Esophagus (tissue), 2 donors: Measurements from ENCODE around the gene SLIT3. TPM values are rescaled to one million over a fixed set of nuclear protein-coding genes. Genes with fewer than 3 reads are reported as not detected.

Experiments used
- H3K27ac ChIP-seq, 2 donors: one replicate each; pipeline ENCODE4 v1.5.1; 2013; ENCODE audit warnings: low read depth in 2 of 2, mild to moderate bottlenecking in 2 of 2, inconsistent platforms in 1 of 2, low read length in 1 of 2, moderate library complexity in 1 of 2
- H3K27me3 ChIP-seq, 2 donors: one replicate each; pipeline ENCODE4 v1.6.1; 2013; ENCODE audit warnings: low read length in 2 of 2, control low read depth in 1 of 2, mild to moderate bottlenecking in 1 of 2; ENCODE audit not compliant: insufficient read depth in 2 of 2, control insufficient read depth in 1 of 2
- H3K36me3 ChIP-seq, 2 donors: one replicate each; pipeline ENCODE4 v1.6.1; 2013; ENCODE audit warnings: low read length in 1 of 2; ENCODE audit not compliant: control insufficient read depth in 2 of 2, insufficient read depth in 2 of 2
- H3K4me1 ChIP-seq, 2 donors: one replicate each; pipeline ENCODE4 v1.6.1; 2013; ENCODE audit warnings: low read length in 1 of 2; ENCODE audit not compliant: control insufficient read depth in 2 of 2, insufficient read depth in 2 of 2
- H3K4me3 ChIP-seq, 2 donors: one replicate each; pipeline ENCODE4 v1.5.1; 2013; ENCODE audit warnings: low read length in 2 of 2, mild to moderate bottlenecking in 2 of 2, low read depth in 1 of 2, moderate library complexity in 1 of 2
- H3K9me3 ChIP-seq, 2 donors: one replicate each; pipeline ENCODE4 v1.6.1; 2013; ENCODE audit warnings: mild to moderate bottlenecking in 2 of 2, low read depth in 1 of 2, low read length in 1 of 2, moderate library complexity in 1 of 2; ENCODE audit not compliant: control insufficient read depth in 2 of 2, insufficient read depth in 1 of 2
- WGBS, 2 donors: extraction: QIAGEN DNeasy Blood & Tissue Kit; methylation state at CpG; one replicate each; pipeline ENCODE4 v1.1.7; 2013; 5-methylcytosine and 5-hydroxymethylcytosine counted together
- polyA plus RNA-seq, 2 donors: library from polyadenylated mRNA; stranded (reverse); fragments of 200-250 nt; gene quantifications; one replicate each; pipeline ENCODE4 v1.2.3, GENCODE V29; 2013
- donor health status: healthy with polysubstance abuse.
- donor health status: Bipolar disorder and iron deficiency.

Gene SLIT3
- polyA plus RNA-seq, 2 donors = 0.53 to 2.0 TPM

- peaks cover 0 to 2% of the 10 kb centered on the region in 2 donors for H3K4me1 ChIP-seq
- H3K27me3 ChIP-seq = no peaks in the 10 kb centered on the region
- no peaks in the 10 kb centered on the region for H3K9me3 ChIP-seq
- H3K27ac ChIP-seq = no peak overlapping the region
- 62 to 69% methylated on average over 2 of the region's 2 CpGs for WGBS, 2 donors
- H3K36me3 ChIP-seq = no peaks in the 10 kb centered on the region
- no peak overlapping the region for H3K4me3 ChIP-seq
Observed at GRCh38 chr5:168943091-168943884, 357.7 kb downstream of the SLIT3 start.

GRCh38 chr5:168941901-168942300, 359.0 kb downstream of the SLIT3 start:
- no peak overlapping the region for H3K4me3 ChIP-seq
- H3K27ac ChIP-seq = no peak overlapping the region
- WGBS, 2 donors = 66 to 76% methylated on average over 2 of the region's 2 CpGs
- H3K4me1 ChIP-seq = peaks cover 0 to 2% of the 10 kb centered on the region in 2 donors
- H3K9me3 ChIP-seq = no peaks in the 10 kb centered on the region
- H3K27me3 ChIP-seq = no peaks in the 10 kb centered on the region
- no peaks in the 10 kb centered on the region for H3K36me3 ChIP-seq

GRCh38 chr5:168940712-168941111, 360.2 kb downstream of the SLIT3 start:
- WGBS, 2 donors = 62 to 76% methylated on average over 4 of the region's 4 CpGs
- H3K36me3 ChIP-seq = no peaks in the 10 kb centered on the region
- H3K4me3 ChIP-seq = no peak overlapping the region
- no peak overlapping the region for H3K27ac ChIP-seq
- H3K9me3 ChIP-seq = no peaks in the 10 kb centered on the region
- no peaks in the 10 kb centered on the region for H3K4me1 ChIP-seq
- no peaks in the 10 kb centered on the region for H3K27me3 ChIP-seq

GRCh38 chr5:168939887-168940544, 360.9 kb downstream of the SLIT3 start:
- Histone ChIP-seq H3K4me1 (no peaks in the 10 kb centered on the region), H3K4me3 (no peak overlapping the region), H3K27me3 (no peaks in the 10 kb centered on the region), H3K9me3 (no peaks in the 10 kb centered on the region), H3K36me3 (no peaks in the 10 kb centered on the region), H3K27ac (no peak overlapping the region)
- 78 to 82% methylated on average over 5 of the region's 5 CpGs for WGBS, 2 donors

GRCh38 chr5:168939156-168939800, 361.7 kb downstream of the SLIT3 start:
- Histone ChIP-seq H3K4me3 (no peak overlapping the region), H3K9me3 (no peaks in the 10 kb centered on the region), H3K4me1 (no peaks in the 10 kb centered on the region), H3K36me3 (no peaks in the 10 kb centered on the region), H3K27ac (no peak overlapping the region), H3K27me3 (no peaks in the 10 kb centered on the region)
- WGBS, 2 donors = 85 to 88% methylated on average over 9 of the region's 9 CpGs

GRCh38 chr5:168936511-168936910, 364.4 kb downstream of the SLIT3 start:
- WGBS, 2 donors = 85 to 88% methylated on average over 7 of the region's 7 CpGs
- H3K27ac ChIP-seq = no peak overlapping the region
- H3K4me3 ChIP-seq = no peak overlapping the region
- peaks cover 0 to 2% of the 10 kb centered on the region in 2 donors for H3K4me1 ChIP-seq
- no peaks in the 10 kb centered on the region for H3K9me3 ChIP-seq
- H3K27me3 ChIP-seq = no peaks in the 10 kb centered on the region
- no peaks in the 10 kb centered on the region for H3K36me3 ChIP-seq

- no peaks in the 10 kb centered on the region for H3K27me3 ChIP-seq
- peaks cover 0 to 2% of the 10 kb centered on the region in 2 donors for H3K4me1 ChIP-seq
- no peaks in the 10 kb centered on the region for H3K36me3 ChIP-seq
- H3K4me3 ChIP-seq = no peak overlapping the region
- H3K27ac ChIP-seq = no peak overlapping the region
- no peaks in the 10 kb centered on the region for H3K9me3 ChIP-seq
- WGBS, 2 donors = 94 to 97% methylated on average over 2 of the region's 2 CpGs
Observed at GRCh38 chr5:168935183-168935582, 365.8 kb downstream of the SLIT3 start.

GRCh38 chr5:168934169-168934568, 366.8 kb downstream of the SLIT3 start:
- H3K4me3 ChIP-seq = no peak overlapping the region
- no peaks in the 10 kb centered on the region for H3K9me3 ChIP-seq
- 87 to 89% methylated on average over 3 of the region's 3 CpGs for WGBS, 2 donors
- H3K4me1 ChIP-seq = peaks cover 0 to 2% of the 10 kb centered on the region in 2 donors
- H3K27me3 ChIP-seq = no peaks in the 10 kb centered on the region
- no peak overlapping the region for H3K27ac ChIP-seq
- no peaks in the 10 kb centered on the region for H3K36me3 ChIP-seq

- no peaks in the 10 kb centered on the region for H3K27me3 ChIP-seq
- H3K9me3 ChIP-seq = no peaks in the 10 kb centered on the region
- H3K36me3 ChIP-seq = no peaks in the 10 kb centered on the region
- H3K4me3 ChIP-seq = no peak overlapping the region
- H3K27ac ChIP-seq = no peak overlapping the region
- 79 to 83% methylated on average over 10 of the region's 10 CpGs for WGBS, 2 donors
- peaks cover 0 to 2% of the 10 kb centered on the region in 2 donors for H3K4me1 ChIP-seq
Observed at GRCh38 chr5:168932400-168933189, 368.3 kb downstream of the SLIT3 start.
